Neural progenitor cell (in vitro differentiated cells): ENCODE results near the gene SLC37A1. TPM values are rescaled to one million over a fixed set of nuclear protein-coding genes. Genes with fewer than 3 reads are reported as not detected.

ENCODE experiments used
- DNase-seq: peaks from one replicate; pipeline ENCODE4 v3.0.0-alpha.2; 2016; ENCODE audit warnings: low spot score
- H2AFZ ChIP-seq: fragments of 200-600 bp; sonication (generic); replicated peaks from 2 replicates; pipeline ENCODE4 v1.6.1; 2016; ENCODE audit warnings: antibody characterized with exemption
- H3F3A ChIP-seq: fragments of 200-600 bp; sonication (generic); 2 replicates; pipeline ENCODE4 v1.6.1; 2016; ENCODE audit warnings: antibody characterized with exemption, low read depth
- H3K27ac ChIP-seq: fragments of 200-600 bp; sonication (generic); 2 replicates; pipeline ENCODE4 v1.5.1; 2016; ENCODE audit warnings: mild to moderate bottlenecking
- H3K27me3 ChIP-seq: fragments of 200-600 bp; sonication (generic); 2 replicates; pipeline ENCODE4 v1.6.1; 2016; ENCODE audit warnings: mild to moderate bottlenecking, moderate library complexity
- H3K36me3 ChIP-seq: fragments of 200-600 bp; sonication (generic); 2 replicates; pipeline ENCODE4 v1.5.1; 2016
- H3K4me1 ChIP-seq: fragments of 200-600 bp; sonication (generic); 2 replicates; pipeline ENCODE4 v1.6.1; 2016; ENCODE audit warnings: mixed run types
- H3K4me2 ChIP-seq: fragments of 200-600 bp; sonication (generic); 2 replicates; pipeline ENCODE4 v1.6.1; 2016
- H3K4me3 ChIP-seq: fragments of 200-600 bp; sonication (generic); 2 replicates; pipeline ENCODE4 v1.5.1; 2016
- H3K79me2 ChIP-seq: fragments of 200-600 bp; sonication (generic); 2 replicates; pipeline ENCODE4 v1.6.1; 2016; ENCODE audit warnings: low read depth
- H3K9ac ChIP-seq: fragments of 200-600 bp; sonication (generic); 2 replicates; pipeline ENCODE4 v1.6.1; 2016
- H3K9me3 ChIP-seq: fragments of 200-600 bp; sonication (generic); 2 replicates; pipeline ENCODE4 v1.5.1; 2016; ENCODE audit warnings: low read depth
- H4K20me1 ChIP-seq: fragments of 200-600 bp; sonication (generic); 2 replicates; pipeline ENCODE4 v1.6.1; 2016; ENCODE audit warnings: low read depth
- H3K27ac Mint-ChIP-seq: 3 replicates; pipeline ENCODE4 v1.8.0; 2021; ENCODE audit warnings: mixed read lengths
- H3K27me3 Mint-ChIP-seq: 2 replicates; pipeline ENCODE4 v1.8.0; 2022; ENCODE audit warnings: low read depth, mild to moderate bottlenecking, inconsistent platforms, moderate library complexity, mixed read lengths; ENCODE audit not compliant: insufficient read depth
- H3K36me3 Mint-ChIP-seq: 3 replicates; pipeline ENCODE4 v1.8.0; 2021; ENCODE audit warnings: mixed read lengths
- H3K4me1 Mint-ChIP-seq: 3 replicates; pipeline ENCODE4 v1.8.0; 2021; ENCODE audit warnings: mixed read lengths
- H3K4me3 Mint-ChIP-seq: 3 replicates; pipeline ENCODE4 v1.8.0; 2021; ENCODE audit warnings: mild to moderate bottlenecking, moderate library complexity, mixed read lengths
- H3K9me3 Mint-ChIP-seq: 3 replicates; pipeline ENCODE4 v1.8.0; 2020; ENCODE audit warnings: mixed read lengths
- EZH2 ChIP-seq: fragments of 200-600 bp; sonication (generic); IDR thresholded peaks from 2 replicates; pipeline ENCODE4 v1.6.1; 2017; ENCODE audit warnings: antibody characterized with exemption, mild to moderate bottlenecking, moderate library complexity
- EZH2phosphoT487 ChIP-seq: fragments of 200-600 bp; sonication (generic); IDR thresholded peaks from 2 replicates; pipeline ENCODE4 v1.6.1; 2017; ENCODE audit warnings: antibody characterized with exemption
- total RNA-seq: library from RNA; depleted of rRNA; stranded (reverse); fragments of >200 nt; gene quantifications from 2 replicates; pipeline ENCODE4 v1.2.3, GENCODE V29; 2015; ENCODE audit warnings: low replicate concordance
- TF ChIP-seq, protein P1 (sequence below): fragments of 200-600 bp; sonication (generic); IDR thresholded peaks from 2 replicates; pipeline ENCODE4 v1.5.1; 2017; ENCODE audit warnings: antibody characterized with exemption, mild to moderate bottlenecking

Gene SLC37A1
- total RNA-seq, 1 donor from 2014 or later, result 1.2 TPM

DNA sequence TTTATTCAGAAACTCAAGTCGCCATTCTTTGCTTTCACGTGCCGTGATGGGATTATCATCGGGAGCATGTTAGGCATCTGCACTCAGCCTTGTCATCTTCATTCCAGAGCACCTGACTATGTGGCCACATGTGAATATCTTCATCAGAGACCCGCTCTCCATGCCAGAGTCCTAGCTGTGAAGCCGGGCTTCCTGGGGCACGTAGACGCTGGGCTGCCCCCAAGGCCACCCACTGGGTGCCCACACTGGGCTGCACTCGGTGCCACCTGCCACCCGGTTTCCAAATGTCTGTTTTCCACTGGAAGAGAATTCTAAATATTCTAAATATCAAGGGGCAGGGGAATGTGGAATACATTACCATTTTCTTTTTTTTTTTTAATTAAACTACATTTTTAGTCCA lies 43.8 kb downstream of the SLC37A1 start:
- no peaks in the 10 kb centered on the region for H3K36me3 ChIP-seq
- peaks cover 5% of the 10 kb centered on the region for H4K20me1 ChIP-seq
- no peak overlapping the region for H3K4me2 ChIP-seq
- DNase-seq, result no peak
- H3K27me3 ChIP-seq, result no peaks in the 10 kb centered on the region
- Mint-ChIP-seq H3K36me3 (no peaks in the 10 kb centered on the region), H3K9me3 (no peaks in the 10 kb centered on the region), H3K27ac (no peak overlapping the region), H3K4me3 (no peak overlapping the region), H3K4me1 (peaks cover 34% of the 10 kb centered on the region), H3K27me3 (peaks cover 8% of the 10 kb centered on the region)
- H2AFZ ChIP-seq, result no peak overlapping the region
- H3F3A ChIP-seq, result peaks cover 8% of the 10 kb centered on the region
- no peaks in the 10 kb centered on the region for H3K79me2 ChIP-seq
- no peak overlapping the region for H3K27ac ChIP-seq
- H3K4me1 ChIP-seq, result peaks cover 14% of the 10 kb centered on the region
- no peak overlapping the region for H3K9ac ChIP-seq
- H3K9me3 ChIP-seq, result no peaks in the 10 kb centered on the region
- H3K4me3 ChIP-seq, result no peak overlapping the region
- TF ChIP-seq EZH2phosphoT487, result no peak
- no peak for TF ChIP-seq EZH2
- TF ChIP-seq, protein P1, sequence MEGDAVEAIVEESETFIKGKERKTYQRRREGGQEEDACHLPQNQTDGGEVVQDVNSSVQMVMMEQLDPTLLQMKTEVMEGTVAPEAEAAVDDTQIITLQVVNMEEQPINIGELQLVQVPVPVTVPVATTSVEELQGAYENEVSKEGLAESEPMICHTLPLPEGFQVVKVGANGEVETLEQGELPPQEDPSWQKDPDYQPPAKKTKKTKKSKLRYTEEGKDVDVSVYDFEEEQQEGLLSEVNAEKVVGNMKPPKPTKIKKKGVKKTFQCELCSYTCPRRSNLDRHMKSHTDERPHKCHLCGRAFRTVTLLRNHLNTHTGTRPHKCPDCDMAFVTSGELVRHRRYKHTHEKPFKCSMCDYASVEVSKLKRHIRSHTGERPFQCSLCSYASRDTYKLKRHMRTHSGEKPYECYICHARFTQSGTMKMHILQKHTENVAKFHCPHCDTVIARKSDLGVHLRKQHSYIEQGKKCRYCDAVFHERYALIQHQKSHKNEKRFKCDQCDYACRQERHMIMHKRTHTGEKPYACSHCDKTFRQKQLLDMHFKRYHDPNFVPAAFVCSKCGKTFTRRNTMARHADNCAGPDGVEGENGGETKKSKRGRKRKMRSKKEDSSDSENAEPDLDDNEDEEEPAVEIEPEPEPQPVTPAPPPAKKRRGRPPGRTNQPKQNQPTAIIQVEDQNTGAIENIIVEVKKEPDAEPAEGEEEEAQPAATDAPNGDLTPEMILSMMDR, result no peak

DNA sequence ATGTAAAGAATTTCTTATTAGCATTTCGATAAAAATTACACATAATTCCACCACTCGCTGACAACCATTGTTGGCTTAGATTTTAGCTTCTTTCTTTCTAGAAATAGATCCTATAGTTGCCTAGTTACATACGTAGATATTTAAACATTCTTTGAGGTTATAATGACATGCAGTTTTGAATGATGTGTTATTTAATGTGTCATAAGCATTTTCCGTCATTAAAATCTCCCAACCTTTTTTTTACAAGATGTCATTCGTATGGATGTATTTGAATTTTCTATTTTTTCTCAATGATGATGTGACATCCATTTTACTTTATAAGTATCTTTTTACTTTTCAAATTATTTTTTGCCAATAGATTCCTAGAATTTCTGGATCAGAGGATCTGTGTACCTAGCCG lies 44.7 kb downstream of the SLC37A1 start:
- peaks cover 30% of the 10 kb centered on the region for H3K4me1 Mint-ChIP-seq
- no peaks in the 10 kb centered on the region for H3K9me3 ChIP-seq
- peaks cover 5% of the 10 kb centered on the region for H4K20me1 ChIP-seq
- no peak overlapping the region for H3K4me3 Mint-ChIP-seq
- no peaks in the 10 kb centered on the region for H3K79me2 ChIP-seq
- H3K9me3 Mint-ChIP-seq, result no peaks in the 10 kb centered on the region
- H2AFZ ChIP-seq, result no peak overlapping the region
- H3K27me3 ChIP-seq, result no peaks in the 10 kb centered on the region
- no peak overlapping the region for H3K27ac Mint-ChIP-seq
- no peak overlapping the region for H3K27ac ChIP-seq
- no peaks in the 10 kb centered on the region for H3K36me3 Mint-ChIP-seq
- H3K9ac ChIP-seq, result no peak overlapping the region
- no peak overlapping the region for H3K4me2 ChIP-seq
- peaks cover 5% of the 10 kb centered on the region for H3K27me3 Mint-ChIP-seq
- peaks cover 12% of the 10 kb centered on the region for H3K4me1 ChIP-seq
- peaks cover 8% of the 10 kb centered on the region for H3F3A ChIP-seq
- H3K36me3 ChIP-seq, result no peaks in the 10 kb centered on the region
- TF ChIP-seq EZH2 (no peak), EZH2phosphoT487 (no peak)
- TF ChIP-seq, protein P1, result no peak
- H3K4me3 ChIP-seq, result no peak overlapping the region
- DNase-seq, result no peak

DNA sequence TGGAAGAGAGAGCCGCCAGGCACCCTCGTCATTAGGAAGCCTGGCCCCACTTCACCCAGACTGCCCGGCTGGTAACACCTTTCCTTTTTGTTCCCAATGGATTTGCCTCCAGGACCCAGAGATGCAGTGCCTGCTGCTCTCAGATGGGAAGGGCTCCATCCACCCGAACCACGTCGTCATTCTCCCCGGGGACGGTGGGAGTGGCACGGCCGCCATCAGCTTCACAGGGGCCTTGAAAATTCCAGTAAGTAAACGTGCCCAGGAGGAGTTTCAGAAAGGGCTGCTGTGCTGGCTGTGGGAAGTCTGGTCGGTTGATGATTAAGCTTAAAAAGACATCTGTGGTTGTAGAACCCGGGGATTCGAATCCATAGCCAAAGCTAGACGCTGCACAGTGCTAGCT lies 45.2 kb downstream of the SLC37A1 start:
- Histone ChIP-seq H3K27me3 (no peaks in the 10 kb centered on the region), H3K9ac (no peak overlapping the region), H4K20me1 (peaks cover 2% of the 10 kb centered on the region), H3K4me2 (no peak overlapping the region), H3F3A (peaks cover 7% of the 10 kb centered on the region), H3K27ac (no peak overlapping the region), H3K36me3 (no peaks in the 10 kb centered on the region), H3K4me3 (no peak overlapping the region), H3K9me3 (no peaks in the 10 kb centered on the region), H2AFZ (no peak overlapping the region), H3K79me2 (no peaks in the 10 kb centered on the region), H3K4me1 (peaks cover 7% of the 10 kb centered on the region)
- Mint-ChIP-seq H3K27ac (no peak overlapping the region), H3K4me1 (peaks cover 30% of the 10 kb centered on the region), H3K9me3 (no peaks in the 10 kb centered on the region), H3K36me3 (no peaks in the 10 kb centered on the region), H3K4me3 (no peak overlapping the region), H3K27me3 (peaks cover 5% of the 10 kb centered on the region)
- TF ChIP-seq, protein P1, result no peak
- TF ChIP-seq EZH2phosphoT487, result no peak
- TF ChIP-seq EZH2, result no peak
- no peak for DNase-seq
